Endothelial cell (in vitro differentiated cells): ENCODE measurements around the gene EPM2A. TPM values are rescaled to one million over a fixed set of nuclear protein-coding genes. Genes with fewer than 3 reads are reported as not detected.

Experiments
- DNase-seq: peaks from one replicate; pipeline ENCODE4 v3.0.0; 2021; ENCODE audit warnings: low spot score
- H3K27ac Mint-ChIP-seq: one replicate; pipeline ENCODE4 v1.8.0; 2021; ENCODE audit warnings: mixed read lengths, inconsistent platforms; ENCODE audit not compliant: unreplicated experiment
- H3K27me3 Mint-ChIP-seq: one replicate; pipeline ENCODE4 v1.8.0; 2021; ENCODE audit warnings: mild to moderate bottlenecking, moderate library complexity, mixed read lengths, inconsistent platforms; ENCODE audit not compliant: unreplicated experiment
- H3K36me3 Mint-ChIP-seq: one replicate; pipeline ENCODE4 v1.8.0; 2021; ENCODE audit warnings: mild to moderate bottlenecking, low read depth, mixed read lengths, inconsistent platforms; ENCODE audit not compliant: unreplicated experiment
- H3K4me1 Mint-ChIP-seq: one replicate; pipeline ENCODE4 v1.8.0; 2021; ENCODE audit warnings: mild to moderate bottlenecking, mixed read lengths, inconsistent platforms; ENCODE audit not compliant: unreplicated experiment
- H3K4me3 Mint-ChIP-seq: one replicate; pipeline ENCODE4 v1.8.0; 2021; ENCODE audit warnings: mild to moderate bottlenecking, mixed read lengths, inconsistent platforms; ENCODE audit not compliant: unreplicated experiment
- H3K9me3 Mint-ChIP-seq: one replicate; pipeline ENCODE4 v1.8.0; 2021; ENCODE audit warnings: mixed read lengths, inconsistent platforms; ENCODE audit not compliant: unreplicated experiment
- total RNA-seq: library from RNA; stranded (reverse); fragmentation: NEBNext Ultra II Directional; extraction: Animal tissue kit (Norgen Biotek cat#: 25700); gene quantifications from one replicate; pipeline ENCODE4 v1.2.1, GENCODE V29; 2021; ENCODE audit not compliant: unreplicated experiment
- TF ChIP-seq, protein P1 (sequence below): fragments of 200-600 bp; sonication (generic); IDR thresholded peaks from one replicate; pipeline ENCODE4 v1.5.0; 2021; ENCODE audit warnings: antibody characterized with exemption; ENCODE audit not compliant: unreplicated experiment

EPM2A gene
- total RNA-seq, 1 donor from 2014 or later: 6.1 TPM

DNA sequence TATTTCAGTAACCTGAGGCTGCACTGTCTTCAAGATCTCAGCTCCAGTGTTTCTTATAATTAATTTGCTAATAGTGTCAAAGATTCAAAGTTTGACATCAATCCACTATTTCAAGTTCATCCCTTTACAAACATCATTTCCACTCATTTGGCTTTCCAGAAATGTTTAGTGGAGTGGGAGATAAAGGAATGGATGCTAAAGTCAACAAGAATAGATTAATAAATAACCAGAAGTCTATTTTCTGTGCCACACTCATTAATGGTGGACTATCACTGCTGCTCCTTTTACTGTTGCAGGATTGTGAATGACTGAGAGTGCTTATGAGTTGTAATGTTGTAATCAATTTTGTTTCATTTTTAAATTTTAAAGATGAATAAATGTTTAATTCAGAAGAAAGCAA is 28.4 kb upstream of the EPM2A start:
- H3K9me3 Mint-ChIP-seq: no peaks in the 10 kb centered on the region
- peaks cover 5% of the 10 kb centered on the region for H3K4me1 Mint-ChIP-seq
- no peak overlapping the region for H3K4me3 Mint-ChIP-seq
- no peaks in the 10 kb centered on the region for H3K36me3 Mint-ChIP-seq
- peaks cover 1% of the 10 kb centered on the region for H3K27me3 Mint-ChIP-seq
- TF ChIP-seq, protein P1, sequence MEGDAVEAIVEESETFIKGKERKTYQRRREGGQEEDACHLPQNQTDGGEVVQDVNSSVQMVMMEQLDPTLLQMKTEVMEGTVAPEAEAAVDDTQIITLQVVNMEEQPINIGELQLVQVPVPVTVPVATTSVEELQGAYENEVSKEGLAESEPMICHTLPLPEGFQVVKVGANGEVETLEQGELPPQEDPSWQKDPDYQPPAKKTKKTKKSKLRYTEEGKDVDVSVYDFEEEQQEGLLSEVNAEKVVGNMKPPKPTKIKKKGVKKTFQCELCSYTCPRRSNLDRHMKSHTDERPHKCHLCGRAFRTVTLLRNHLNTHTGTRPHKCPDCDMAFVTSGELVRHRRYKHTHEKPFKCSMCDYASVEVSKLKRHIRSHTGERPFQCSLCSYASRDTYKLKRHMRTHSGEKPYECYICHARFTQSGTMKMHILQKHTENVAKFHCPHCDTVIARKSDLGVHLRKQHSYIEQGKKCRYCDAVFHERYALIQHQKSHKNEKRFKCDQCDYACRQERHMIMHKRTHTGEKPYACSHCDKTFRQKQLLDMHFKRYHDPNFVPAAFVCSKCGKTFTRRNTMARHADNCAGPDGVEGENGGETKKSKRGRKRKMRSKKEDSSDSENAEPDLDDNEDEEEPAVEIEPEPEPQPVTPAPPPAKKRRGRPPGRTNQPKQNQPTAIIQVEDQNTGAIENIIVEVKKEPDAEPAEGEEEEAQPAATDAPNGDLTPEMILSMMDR: no peak
- H3K27ac Mint-ChIP-seq: no peak overlapping the region
- DNase-seq: no peak

DNA sequence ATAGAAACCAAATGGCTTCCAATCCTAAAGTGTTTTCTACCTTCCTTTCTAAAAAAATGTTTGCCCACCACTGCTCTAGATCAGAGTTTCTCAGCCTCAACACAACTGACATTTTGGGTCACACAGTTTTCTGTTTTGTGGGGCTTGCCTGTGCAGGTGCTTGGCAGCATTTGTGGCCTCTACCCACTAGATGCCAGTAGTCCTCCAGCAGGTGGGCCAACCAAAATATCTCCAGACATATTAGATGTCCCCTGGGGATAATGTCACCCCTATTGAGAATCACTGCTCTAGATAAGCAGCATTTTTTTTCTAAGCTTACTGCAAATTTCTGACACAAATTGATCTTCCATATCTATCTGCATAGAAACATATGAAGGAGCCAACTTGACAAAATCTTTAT is 26.3 kb upstream of the EPM2A start:
- no peaks in the 10 kb centered on the region for H3K9me3 Mint-ChIP-seq
- peaks cover 1% of the 10 kb centered on the region for H3K27me3 Mint-ChIP-seq
- no peak overlapping the region for H3K4me3 Mint-ChIP-seq
- TF ChIP-seq, protein P1: no peak
- no peak overlapping the region for H3K27ac Mint-ChIP-seq
- DNase-seq: no peak
- peaks cover 5% of the 10 kb centered on the region for H3K4me1 Mint-ChIP-seq
- H3K36me3 Mint-ChIP-seq: no peaks in the 10 kb centered on the region

DNA sequence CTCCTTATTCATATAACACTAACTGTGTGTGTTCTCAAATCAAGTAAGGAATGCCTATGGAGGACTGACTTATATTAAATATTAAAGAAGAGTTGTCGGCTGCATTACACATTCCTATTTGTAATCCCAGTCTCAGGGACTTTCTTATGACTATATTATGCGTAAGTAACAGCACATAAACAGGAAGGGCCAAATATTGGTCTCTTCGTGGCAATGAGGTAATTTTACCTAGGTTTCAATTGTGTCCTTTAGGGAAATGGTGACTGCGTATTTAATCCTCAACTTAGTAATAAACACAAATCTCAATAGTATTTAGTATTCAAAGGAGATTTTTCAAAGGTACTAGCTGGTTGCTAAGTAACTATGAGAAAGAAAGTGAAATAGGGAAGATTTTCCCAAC is 22.8 kb upstream of the EPM2A start:
- Mint-ChIP-seq H3K4me1 (no peaks in the 10 kb centered on the region), H3K9me3 (no peaks in the 10 kb centered on the region), H3K4me3 (no peak overlapping the region), H3K36me3 (no peaks in the 10 kb centered on the region), H3K27ac (no peak overlapping the region), H3K27me3 (no peaks in the 10 kb centered on the region)
- TF ChIP-seq, protein P1: no peak
- no peak for DNase-seq

DNA sequence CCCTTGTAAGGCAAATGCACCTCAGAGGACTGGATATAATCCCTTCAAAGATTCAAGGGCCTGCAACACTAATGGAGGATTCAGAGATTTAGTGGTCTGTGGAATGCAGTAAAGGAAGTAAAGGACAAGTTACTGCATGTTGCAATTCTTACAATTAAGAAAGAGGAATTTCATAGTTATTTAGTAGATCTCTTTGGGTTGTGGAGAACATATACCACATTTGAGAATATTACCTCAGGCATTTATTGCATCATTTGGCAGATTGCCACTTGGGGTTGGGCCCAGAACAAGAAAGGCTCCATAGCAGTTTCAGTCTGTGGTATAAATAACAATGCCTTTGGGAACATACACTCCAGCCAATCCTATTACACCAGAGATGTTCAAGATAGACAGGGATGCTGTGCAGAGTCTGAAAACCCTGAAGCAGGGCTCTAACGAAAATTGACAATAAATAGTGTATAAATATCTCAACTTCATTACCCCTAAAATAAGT is 20.9 kb upstream of the EPM2A start:
- Mint-ChIP-seq H3K4me3 (no peak overlapping the region), H3K27me3 (no peaks in the 10 kb centered on the region), H3K9me3 (no peaks in the 10 kb centered on the region), H3K36me3 (no peaks in the 10 kb centered on the region), H3K27ac (no peak overlapping the region), H3K4me1 (no peaks in the 10 kb centered on the region)
- TF ChIP-seq, protein P1: no peak
- no peak for DNase-seq

DNA sequence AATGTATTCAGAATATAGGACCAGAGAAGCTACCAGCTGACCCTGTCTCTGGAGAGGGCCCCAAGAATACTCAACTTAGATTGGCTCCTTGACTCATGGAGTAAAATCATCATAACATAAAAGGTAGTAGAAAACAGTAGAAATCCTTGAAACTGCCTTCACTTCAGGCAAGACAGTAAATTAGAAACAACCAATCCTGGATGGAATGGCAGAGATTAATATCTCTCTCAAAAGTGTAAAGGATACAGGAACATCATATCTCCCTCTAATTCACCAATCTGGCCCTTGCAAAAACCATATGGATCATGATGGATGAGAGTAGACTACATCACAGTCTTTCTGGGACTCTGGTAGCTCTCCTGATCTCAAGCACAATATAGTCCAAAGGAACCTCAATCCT is 20.4 kb upstream of the EPM2A start:
- TF ChIP-seq, protein P1: no peak
- Mint-ChIP-seq H3K27me3 (no peaks in the 10 kb centered on the region), H3K27ac (no peak overlapping the region), H3K4me3 (no peak overlapping the region), H3K4me1 (no peaks in the 10 kb centered on the region), H3K9me3 (no peaks in the 10 kb centered on the region), H3K36me3 (no peaks in the 10 kb centered on the region)
- no peak for DNase-seq
